ENCODE results near the gene SCAMP3.
A peak's percentile ranks its signal among the peaks of the same experiment; 100 is the strongest.
"Not testable (repeated sequence)": the region's sequence is repeated elsewhere in the genome, so short reads cannot be mapped to it uniquely, and the experiment has no call there.

The SCAMP3 gene

GRCh38 chr1:155261852-155262673 lies at the start of gene SCAMP3:
TSS of gene SCAMP3 (minus strand) at chr1:155262360. CDS start at chr1:155262151, 209 bp downstream.
- DNase-seq, result peak; percentile 72

- no peak for DNase-seq
Observed at GRCh38 chr1:155309423-155310021, 47.4 kb upstream of the SCAMP3 start.

GRCh38 chr1:155308493-155309422 lies 46.6 kb upstream of the SCAMP3 start, which contains the start of gene FDPS:
TSS of gene FDPS (plus strand) at chr1:155308866. CDS start at chr1:155309790, 924 bp downstream.
- DNase-seq, result peak; percentile 96

GRCh38 chr1:155307247-155307740 lies 45.1 kb upstream of the SCAMP3 start:
- no peak for DNase-seq

- no peak for DNase-seq
Observed at GRCh38 chr1:155305881-155306391, 43.8 kb upstream of the SCAMP3 start.

GRCh38 chr1:155304558-155305063 lies 42.5 kb upstream of the SCAMP3 start:
- DNase-seq, result no peak

GRCh38 chr1:155301342-155301841 lies 39.2 kb upstream of the SCAMP3 start, which contains the start of gene PKLR:
TSS of gene PKLR (minus strand) at chr1:155301438. CDS start at chr1:155301395, 43 bp downstream.
- DNase-seq, result no peak

GRCh38 chr1:155300553-155301329 lies 38.6 kb upstream of the SCAMP3 start:
- DNase-seq, result no peak

- no peak for DNase-seq
Observed at GRCh38 chr1:155300024-155300423, 37.9 kb upstream of the SCAMP3 start.

GRCh38 chr1:155297384-155297783 lies 35.2 kb upstream of the SCAMP3 start:
- no peak for DNase-seq

- no peak for DNase-seq
Observed at GRCh38 chr1:155296661-155297060, 34.5 kb upstream of the SCAMP3 start.

- no peak for DNase-seq
Observed at GRCh38 chr1:155295942-155296267, 33.7 kb upstream of the SCAMP3 start.

- no peak for DNase-seq
Observed at GRCh38 chr1:155295183-155295941, 33.2 kb upstream of the SCAMP3 start.

GRCh38 chr1:155294520-155295182 lies 32.5 kb upstream of the SCAMP3 start:
- DNase-seq, result no peak

- no peak for DNase-seq
Observed at GRCh38 chr1:155293086-155293749, 31.1 kb upstream of the SCAMP3 start.

- DNase-seq, result not testable (repeated sequence)
Observed at GRCh38 chr1:155291006-155291405, 28.8 kb upstream of the SCAMP3 start.

- DNase-seq, result no peak
Observed at GRCh38 chr1:155287987-155288543, 25.9 kb upstream of the SCAMP3 start.

- no peak for DNase-seq
Observed at GRCh38 chr1:155286544-155286943, 24.4 kb upstream of the SCAMP3 start.

GRCh38 chr1:155285631-155286044 lies 23.5 kb upstream of the SCAMP3 start:
- DNase-seq, result no peak

All from activated CD4-positive, alpha-beta T cell treated with anti-CD3 and anti-CD28 coated beads for 1 hour (primary cell).